ENCODE results near the gene TBL3.

DNA sequence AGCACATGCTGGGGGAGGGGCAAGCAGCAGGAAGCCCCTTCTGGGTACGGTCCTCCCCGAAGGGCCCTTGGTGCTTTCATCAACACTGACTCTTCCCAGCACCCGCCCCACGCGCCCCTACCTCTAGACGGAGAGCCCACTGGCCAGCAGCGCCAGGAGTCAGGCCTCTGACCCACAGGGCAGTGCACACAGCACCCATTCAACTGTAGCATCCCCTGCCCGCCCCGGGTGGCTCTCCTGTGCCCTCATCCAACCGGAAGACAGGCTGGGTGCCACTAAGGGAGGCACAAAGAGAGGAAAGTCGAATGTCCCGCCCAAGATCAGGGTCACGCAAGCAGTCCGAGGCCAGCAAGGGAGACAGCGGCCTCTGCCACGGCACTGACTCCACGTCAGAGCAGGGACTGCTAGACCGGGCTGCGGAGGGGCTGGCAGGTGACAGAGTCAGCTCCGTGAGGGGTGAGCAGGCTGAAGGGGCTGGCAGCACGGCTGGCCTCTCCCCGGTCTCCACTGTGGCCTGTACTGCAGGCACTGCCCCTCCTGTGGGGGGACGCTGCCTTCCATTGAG, 38.7 kb upstream of the TBL3 start:
- TF ChIP-seq, protein P1, sequence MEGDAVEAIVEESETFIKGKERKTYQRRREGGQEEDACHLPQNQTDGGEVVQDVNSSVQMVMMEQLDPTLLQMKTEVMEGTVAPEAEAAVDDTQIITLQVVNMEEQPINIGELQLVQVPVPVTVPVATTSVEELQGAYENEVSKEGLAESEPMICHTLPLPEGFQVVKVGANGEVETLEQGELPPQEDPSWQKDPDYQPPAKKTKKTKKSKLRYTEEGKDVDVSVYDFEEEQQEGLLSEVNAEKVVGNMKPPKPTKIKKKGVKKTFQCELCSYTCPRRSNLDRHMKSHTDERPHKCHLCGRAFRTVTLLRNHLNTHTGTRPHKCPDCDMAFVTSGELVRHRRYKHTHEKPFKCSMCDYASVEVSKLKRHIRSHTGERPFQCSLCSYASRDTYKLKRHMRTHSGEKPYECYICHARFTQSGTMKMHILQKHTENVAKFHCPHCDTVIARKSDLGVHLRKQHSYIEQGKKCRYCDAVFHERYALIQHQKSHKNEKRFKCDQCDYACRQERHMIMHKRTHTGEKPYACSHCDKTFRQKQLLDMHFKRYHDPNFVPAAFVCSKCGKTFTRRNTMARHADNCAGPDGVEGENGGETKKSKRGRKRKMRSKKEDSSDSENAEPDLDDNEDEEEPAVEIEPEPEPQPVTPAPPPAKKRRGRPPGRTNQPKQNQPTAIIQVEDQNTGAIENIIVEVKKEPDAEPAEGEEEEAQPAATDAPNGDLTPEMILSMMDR (IDR thresholded peaks at IDR 0.05) = no peak
- TF ChIP-seq, protein P2, sequence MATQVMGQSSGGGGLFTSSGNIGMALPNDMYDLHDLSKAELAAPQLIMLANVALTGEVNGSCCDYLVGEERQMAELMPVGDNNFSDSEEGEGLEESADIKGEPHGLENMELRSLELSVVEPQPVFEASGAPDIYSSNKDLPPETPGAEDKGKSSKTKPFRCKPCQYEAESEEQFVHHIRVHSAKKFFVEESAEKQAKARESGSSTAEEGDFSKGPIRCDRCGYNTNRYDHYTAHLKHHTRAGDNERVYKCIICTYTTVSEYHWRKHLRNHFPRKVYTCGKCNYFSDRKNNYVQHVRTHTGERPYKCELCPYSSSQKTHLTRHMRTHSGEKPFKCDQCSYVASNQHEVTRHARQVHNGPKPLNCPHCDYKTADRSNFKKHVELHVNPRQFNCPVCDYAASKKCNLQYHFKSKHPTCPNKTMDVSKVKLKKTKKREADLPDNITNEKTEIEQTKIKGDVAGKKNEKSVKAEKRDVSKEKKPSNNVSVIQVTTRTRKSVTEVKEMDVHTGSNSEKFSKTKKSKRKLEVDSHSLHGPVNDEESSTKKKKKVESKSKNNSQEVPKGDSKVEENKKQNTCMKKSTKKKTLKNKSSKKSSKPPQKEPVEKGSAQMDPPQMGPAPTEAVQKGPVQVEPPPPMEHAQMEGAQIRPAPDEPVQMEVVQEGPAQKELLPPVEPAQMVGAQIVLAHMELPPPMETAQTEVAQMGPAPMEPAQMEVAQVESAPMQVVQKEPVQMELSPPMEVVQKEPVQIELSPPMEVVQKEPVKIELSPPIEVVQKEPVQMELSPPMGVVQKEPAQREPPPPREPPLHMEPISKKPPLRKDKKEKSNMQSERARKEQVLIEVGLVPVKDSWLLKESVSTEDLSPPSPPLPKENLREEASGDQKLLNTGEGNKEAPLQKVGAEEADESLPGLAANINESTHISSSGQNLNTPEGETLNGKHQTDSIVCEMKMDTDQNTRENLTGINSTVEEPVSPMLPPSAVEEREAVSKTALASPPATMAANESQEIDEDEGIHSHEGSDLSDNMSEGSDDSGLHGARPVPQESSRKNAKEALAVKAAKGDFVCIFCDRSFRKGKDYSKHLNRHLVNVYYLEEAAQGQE (IDR thresholded peaks at IDR 0.05; ENCODE audit: insufficient read depth in 1 of 2, low read depth in 2 of 2, low read length in 1 of 2) = no peak
- TF ChIP-seq POLR2AphosphoS5 (IDR thresholded peaks at IDR 0.05; ENCODE audit: low read depth, low read length) = no peak
- TF ChIP-seq SIN3A (IDR thresholded peaks at IDR 0.05; ENCODE audit: borderline replicate concordance, insufficient read depth, low read depth, low read length) = no peak
- no peak for TF ChIP-seq TCF7L2 (IDR thresholded peaks at IDR 0.05; ENCODE audit: low read depth, low read length)
